H1 (cell line): ENCODE measurements around the gene RBM26. TPM values are rescaled to one million over a fixed set of nuclear protein-coding genes. Genes with fewer than 3 reads are reported as not detected.

Experiments
- CTCF ChIA-PET: fragments of 300-600 bp; sonication (Branson Sonifier 250); formaldehyde crosslinking; loops from one replicate; lab custom pipeline; 2021; ENCODE audit not compliant: partially characterized antibody; lab: Charles Lee
- POLR2A ChIA-PET: fragments of 300-600 bp; sonication (Branson Sonifier 250); formaldehyde crosslinking; loops from one replicate; lab custom pipeline; 2021; ENCODE audit warnings: inconsistent platforms; ENCODE audit not compliant: partially characterized antibody; lab: Charles Lee
- DNase-seq, 2 experiments: peaks; one replicate each; pipeline versions ENCODE4 v3.0.0 to v3.0.0-alpha.2; 2010 to 2022; ENCODE audit warnings: low spot score in 2 of 2, low read depth in 1 of 2, mixed read lengths in 1 of 2
- FAIRE-seq: peaks from 2 replicates; lab custom pipeline; 2011; peaks lifted over from hg19 to GRCh38; lab: Jason Lieb, UNC
- H2AFZ ChIP-seq: 2 replicates; pipeline ENCODE4 v1.8.1; 2012; ENCODE audit warnings: low read length, inconsistent platforms
- H2AK5ac ChIP-seq: 2 replicates; pipeline ENCODE4 v1.6.1; 2013; ENCODE audit warnings: low read depth, low read length
- H2BK120ac ChIP-seq: replicated peaks from 2 replicates; pipeline ENCODE3; 2013; ENCODE audit warnings: low read depth, low read length, inconsistent platforms
- H2BK12ac ChIP-seq: 2 replicates; pipeline ENCODE4 v1.6.1; 2013; ENCODE audit warnings: low read depth, low read length
- H2BK15ac ChIP-seq: 2 replicates; pipeline ENCODE4 v1.6.1; 2013; ENCODE audit warnings: low read length
- H2BK20ac ChIP-seq: 2 replicates; pipeline ENCODE4 v1.6.1; 2013; ENCODE audit warnings: low read length
- H2BK5ac ChIP-seq: 2 replicates; pipeline ENCODE4 v1.6.1; 2013; ENCODE audit warnings: low read depth, low read length
- H3K14ac ChIP-seq: 2 replicates; pipeline ENCODE4 v1.6.1; 2013; ENCODE audit warnings: inconsistent platforms; ENCODE audit not compliant: insufficient read length
- H3K18ac ChIP-seq: 2 replicates; pipeline ENCODE4 v1.6.1; 2013; ENCODE audit warnings: low read length; ENCODE audit errors: extremely low read depth
- H3K23ac ChIP-seq: 2 replicates; pipeline ENCODE4 v1.6.1; 2013; ENCODE audit warnings: inconsistent platforms; ENCODE audit not compliant: insufficient read length
- H3K23me2 ChIP-seq: 2 replicates; pipeline ENCODE4 v1.6.1; 2013; ENCODE audit warnings: low read depth, low read length
- H3K27ac ChIP-seq: 2 replicates; pipeline ENCODE4 v1.6.1; 2011; ENCODE audit warnings: low read depth, low read length, inconsistent platforms
- H3K27me3 ChIP-seq, 4 experiments: replicated peaks in 1 of 4; 1 replicate in 1 of 4; 2 replicates in 3 of 4; pipeline versions ENCODE4 v1.6.1 to v1.8.1; 2011 to 2013; ENCODE audit warnings: low read length in 3 of 4, mild to moderate bottlenecking in 3 of 4, inconsistent platforms in 2 of 4, mixed read lengths in 2 of 4, moderate library complexity in 1 of 4; ENCODE audit not compliant: control insufficient read depth in 3 of 4, insufficient read depth in 3 of 4; ENCODE audit errors: extremely low read depth in 1 of 4
- H3K36me3 ChIP-seq, 4 experiments: 2 replicates each; pipeline versions ENCODE4 v1.6.1 to v1.8.1; 2011 to 2013; ENCODE audit warnings: mild to moderate bottlenecking in 4 of 4, low read length in 3 of 4, moderate library complexity in 2 of 4, control low read depth in 1 of 4, inconsistent platforms in 1 of 4; ENCODE audit not compliant: insufficient read depth in 4 of 4, control insufficient read depth in 2 of 4
- H3K4ac ChIP-seq: replicated peaks from 2 replicates; pipeline ENCODE3; 2013; ENCODE audit warnings: low read length, low read depth, mixed read lengths, inconsistent platforms; ENCODE audit not compliant: insufficient read length
- H3K4me1 ChIP-seq, 4 experiments: replicated peaks in 1 of 4; 1 replicate in 1 of 4; 2 replicates in 3 of 4; pipeline versions ENCODE4 v1.6.1 to v1.8.1; 2011 to 2013; ENCODE audit warnings: low read length in 3 of 4, inconsistent platforms in 2 of 4, mixed read lengths in 1 of 4; ENCODE audit not compliant: insufficient read depth in 4 of 4, control insufficient read depth in 3 of 4
- H3K4me2 ChIP-seq, 2 experiments: 2 replicates each; pipeline versions ENCODE4 v1.6.1 to v1.8.1; 2011 to 2013; ENCODE audit warnings: low read depth in 2 of 2, low read length in 2 of 2, control low read depth in 1 of 2, inconsistent platforms in 1 of 2, mild to moderate bottlenecking in 1 of 2; ENCODE audit not compliant: insufficient read depth in 1 of 2
- H3K4me3 ChIP-seq, 4 experiments: fragments of 200-600, 300-600 bp in 1 of 4; sonication (generic), shearing (Covaris generic), sonication (Bioruptor Twin) in 1 of 4; 2 replicates each; pipeline versions ENCODE4 v1.5.1 to v1.8.1; 2011 to 2016; ENCODE audit warnings: low read length in 4 of 4, low read depth in 3 of 4, control low read depth in 2 of 4, inconsistent platforms in 2 of 4, mild to moderate bottlenecking in 2 of 4, mixed read lengths in 1 of 4, moderate library complexity in 1 of 4; ENCODE audit not compliant: insufficient read depth in 2 of 4; ENCODE audit errors: extremely low read depth in 1 of 4
- H3K56ac ChIP-seq: replicated peaks from 2 replicates; pipeline ENCODE3; 2013; ENCODE audit warnings: low read depth, mild to moderate bottlenecking, mixed read lengths, low read length, inconsistent platforms; ENCODE audit not compliant: insufficient read length
- H3K79me1 ChIP-seq: 2 replicates; pipeline ENCODE4 v1.6.1; 2013; ENCODE audit warnings: low read depth, low read length, control low read depth
- H3K79me2 ChIP-seq, 2 experiments: 2 replicates each; pipeline versions ENCODE4 v1.6.1 to v1.8.1; 2012 to 2013; ENCODE audit warnings: low read length in 2 of 2, mild to moderate bottlenecking in 2 of 2, inconsistent platforms in 1 of 2; ENCODE audit not compliant: insufficient read depth in 2 of 2, control insufficient read depth in 1 of 2
- H3K9ac ChIP-seq, 4 experiments: replicated peaks in 1 of 4; 1 replicate in 1 of 4; 2 replicates in 3 of 4; pipeline versions ENCODE4 v1.6.1 to v1.8.1; 2011 to 2013; ENCODE audit warnings: low read depth in 3 of 4, low read length in 3 of 4, control low read depth in 2 of 4, mild to moderate bottlenecking in 2 of 4, moderate library complexity in 2 of 4, inconsistent platforms in 1 of 4; ENCODE audit errors: extremely low read depth in 1 of 4
- H3K9me3 ChIP-seq, 2 experiments: 2 replicates each; pipeline versions ENCODE4 v1.6.1 to v1.8.1; 2012 to 2013; ENCODE audit warnings: mild to moderate bottlenecking in 2 of 2, moderate library complexity in 2 of 2, control low read depth in 1 of 2, inconsistent platforms in 1 of 2, low read depth in 1 of 2, low read length in 1 of 2, mixed read lengths in 1 of 2; ENCODE audit not compliant: insufficient read depth in 2 of 2
- H4K20me1 ChIP-seq, 2 experiments: replicated peaks in 1 of 2; 2 replicates each; pipeline versions ENCODE3 to v1.8.1; 2011 to 2013; ENCODE audit warnings: inconsistent platforms in 2 of 2, low read length in 2 of 2, mild to moderate bottlenecking in 1 of 2; ENCODE audit not compliant: insufficient read depth in 2 of 2, control insufficient read depth in 1 of 2
- H4K5ac ChIP-seq: 2 replicates; pipeline ENCODE4 v1.6.1; 2013; ENCODE audit warnings: low read length, low read depth, mixed read lengths, inconsistent platforms; ENCODE audit not compliant: insufficient read length
- H4K8ac ChIP-seq: 2 replicates; pipeline ENCODE4 v1.8.0; 2013; ENCODE audit warnings: mild to moderate bottlenecking, moderate library complexity, low read length, inconsistent platforms; ENCODE audit not compliant: insufficient read depth; ENCODE audit errors: extremely low read depth
- H4K91ac ChIP-seq: replicated peaks from 2 replicates; pipeline ENCODE3; 2013; ENCODE audit warnings: low read length, mixed read lengths, inconsistent platforms; ENCODE audit not compliant: insufficient read length
- ATF3 ChIP-seq: IDR thresholded peaks from 2 replicates; pipeline ENCODE4 v1.6.1; 2011; ENCODE audit warnings: low read depth, mild to moderate bottlenecking, low read length; ENCODE audit not compliant: insufficient read depth
- BRCA1 ChIP-seq: IDR thresholded peaks from 2 replicates; pipeline ENCODE4 v1.6.1; 2012; ENCODE audit warnings: low read depth, low read length, improper control_type of control experiment
- CHD1 ChIP-seq: IDR thresholded peaks from 2 replicates; pipeline ENCODE4 v1.6.1; 2012; ENCODE audit warnings: low read depth, low read length, improper control_type of control experiment
- EGR1 ChIP-seq: IDR thresholded peaks from 2 replicates; pipeline ENCODE4 v1.6.1; 2011; ENCODE audit warnings: low read depth, low read length, borderline replicate concordance
- FOSL1 ChIP-seq: IDR thresholded peaks from 2 replicates; pipeline ENCODE4 v1.6.1; 2011; ENCODE audit warnings: mild to moderate bottlenecking, low read depth, low read length, moderate library complexity; ENCODE audit not compliant: insufficient read depth
- HDAC6 ChIP-seq: IDR thresholded peaks from one replicate; pipeline ENCODE4 v1.7.1; 2012; ENCODE audit warnings: low read depth, mild to moderate bottlenecking, inconsistent platforms, low read length, moderate library complexity
- POLR2A ChIP-seq, 2 experiments: IDR thresholded peaks; 1 replicate in 1 of 2; 2 replicates in 1 of 2; pipeline ENCODE4 v1.6.1; 2011; ENCODE audit warnings: low read depth in 2 of 2, low read length in 2 of 2, mild to moderate bottlenecking in 2 of 2; ENCODE audit errors: control extremely low read depth in 1 of 2
- SIX5 ChIP-seq: IDR thresholded peaks from 2 replicates; pipeline ENCODE4 v1.6.1; 2011; ENCODE audit warnings: mild to moderate bottlenecking, low read depth, low read length
- SP4 ChIP-seq: IDR thresholded peaks from 2 replicates; pipeline ENCODE4 v1.6.1; 2012; ENCODE audit warnings: low read length, inconsistent platforms
- TBP ChIP-seq: IDR thresholded peaks from 2 replicates; pipeline ENCODE4 v1.6.1; 2011; ENCODE audit warnings: low read depth, low read length, improper control_type of control experiment
- TCF12 ChIP-seq: IDR thresholded peaks from 2 replicates; pipeline ENCODE4 v1.6.1; 2011; ENCODE audit warnings: low read depth, mild to moderate bottlenecking, low read length
- TEAD4 ChIP-seq: IDR thresholded peaks from 2 replicates; pipeline ENCODE4 v1.6.1; 2012; ENCODE audit warnings: low read depth, low read length, inconsistent platforms, mixed read lengths
- YY1 ChIP-seq: IDR thresholded peaks from 2 replicates; pipeline ENCODE4 v1.6.1; 2011; ENCODE audit warnings: low read depth, mild to moderate bottlenecking, low read length
- WGBS, 2 experiments: shearing (Covaris generic) in 1 of 2; methylation state at CpG; one replicate each; pipeline versions ENCODE4 v1.1.6 to v1.1.7; 2013 to 2015; ENCODE audit warnings: low lambda C conversion rate in 2 of 2, mixed read lengths in 2 of 2, inconsistent platforms in 1 of 2, low coverage in 1 of 2, missing lambda C conversion rate in 1 of 2; ENCODE audit not compliant: insufficient replicate concordance in 2 of 2, insufficient coverage in 1 of 2, insufficient read length in 1 of 2; ENCODE audit errors: extremely low coverage in 1 of 2, missing lambda C conversion rate in 1 of 2; 5-methylcytosine and 5-hydroxymethylcytosine counted together
- polyA plus RNA-seq, 7 experiments: library from polyadenylated mRNA; depleted of rRNA in 3 of 7; stranded (reverse) in 5 of 7; unstranded in 2 of 7; fragments of >200 nt in 5 of 7; fragments of 200-250 nt in 2 of 7; gene quantifications; 1 replicate in 5 of 7; 2 replicates in 1 of 7; 4 replicates in 1 of 7; pipeline versions ENCODE4 v1.2.1 to v1.2.3, GENCODE V29; 2011 to 2013; ENCODE audit warnings: missing spikeins in 2 of 7, mixed read lengths in 2 of 7
- total RNA-seq: library from RNA; stranded (reverse); fragmentation: NEBNext Ultra II Directional; extraction: Animal tissue kit (Norgen Biotek cat#: 25700); gene quantifications from 2 replicates; pipeline ENCODE4 v1.2.1, GENCODE V29; 2021

The RBM26 gene
- total and polyA plus RNA-seq, 2 of the 8 experiments (the other 6 are each of a cell fraction or from before 2014, with no cell fraction given) = 20.3 to 65.5 TPM

GRCh38 chr13:79340490-79340889 is 65.6 kb downstream of the RBM26 start:
- no peak overlapping the region for H3K23ac ChIP-seq
- no peak overlapping the region for H3K4me2 ChIP-seq
- no peak overlapping the region for H3K9ac ChIP-seq
- H2AK5ac ChIP-seq = no peak overlapping the region
- H2BK5ac ChIP-seq = no peak overlapping the region
- H3K23me2 ChIP-seq = no peaks in the 10 kb centered on the region
- no peak overlapping the region for H3K18ac ChIP-seq
- CTCF ChIA-PET = interaction anchor here (0.7 to 1.7 kb wide), 2 partner anchors 9 to 28 kb away, joined by 3 to 4 read pairs; no protein-coding TSS in a partner anchor
- H2AFZ ChIP-seq = no peak overlapping the region
- H4K8ac ChIP-seq = no peak overlapping the region
- H2BK20ac ChIP-seq = no peak overlapping the region
- no peaks in the 10 kb centered on the region for H3K9me3 ChIP-seq
- no peak overlapping the region for H3K56ac ChIP-seq
- H2BK15ac ChIP-seq = no peak overlapping the region
- no peak for TF ChIP-seq EGR1
- TF ChIP-seq YY1 = no peak
- no peak for TF ChIP-seq HDAC6
- TF ChIP-seq CHD1 = no peak
- no peak for TF ChIP-seq SIX5
- TF ChIP-seq SP4 = no peak
- TF ChIP-seq TBP = no peak
- TF ChIP-seq BRCA1 = no peak
- no peak for TF ChIP-seq TEAD4
- no peak for TF ChIP-seq POLR2A (IDR thresholded peaks at IDR 0.05; ENCODE audit: control extremely low read depth in 1 of 2, low read depth in 2 of 2, low read length in 2 of 2)
- no peak for TF ChIP-seq ATF3
- no peak for TF ChIP-seq FOSL1
- TF ChIP-seq TCF12 = no peak
- TF ChIP-seq, all 59 proteins: peak for 0
- H3K4me1 ChIP-seq = no peaks in the 10 kb centered on the region
- H3K27me3 ChIP-seq = no peaks in the 10 kb centered on the region
- H4K91ac ChIP-seq = no peak overlapping the region
- H4K5ac ChIP-seq = no peak overlapping the region
- H3K79me2 ChIP-seq = no peaks in the 10 kb centered on the region
- H3K27ac ChIP-seq = no peak overlapping the region
- H2BK120ac ChIP-seq = no peak overlapping the region
- H4K20me1 ChIP-seq = no peaks in the 10 kb centered on the region
- DNase-seq = no peak
- H3K4ac ChIP-seq = no peak overlapping the region
- 80% methylated on average over 2 of the region's 2 CpGs; no CpG with 5 or more reads in 1 of the 2 experiments for WGBS, 2 experiments
- no peak overlapping the region for H3K14ac ChIP-seq
- H3K36me3 ChIP-seq = peaks cover 6 to 84% (median 38%) of the 10 kb centered on the region in 4 experiments; a peak in 7 of 8 replicates
- H2BK12ac ChIP-seq = no peak overlapping the region
- no peaks in the 10 kb centered on the region for H3K79me1 ChIP-seq
- no peak overlapping the region for H3K4me3 ChIP-seq
- POLR2A ChIA-PET = interaction anchor here (0.6 kb wide), 1 partner anchor 114 kb away, joined by 3 read pairs; no protein-coding TSS in a partner anchor
- no peak for FAIRE-seq
